ENCODE results near the gene ZNF93.
"Not testable (repeated sequence)": the region's sequence is repeated elsewhere in the genome, so short reads cannot be mapped to it uniquely, and the experiment has no call there.

Gene ZNF93

GRCh38 chr19:19865750-19866610, 34.8 kb upstream of the ZNF93 start, which contains the start of gene ZNF253:
ZNF253 (plus strand) TSS chr19:19865882; CDS start chr19:19865997, 115 bp downstream.
- H3K9me3 ChIP-seq (ENCODE audit: insufficient read depth, low read length, severe bottlenecking), result peaks cover 5% of the 10 kb centered on the region
- H3K27ac ChIP-seq (ENCODE audit: low read length), result peak within 1 kb of the TSS; percentile 90
- DNase-seq, result peak; percentile 98
- peaks cover 3% of the 10 kb centered on the region; the same call in 1 of the 2 replicates for H4K20me1 ChIP-seq (ENCODE audit: insufficient read depth, low read length)
- H3K4me2 ChIP-seq (ENCODE audit: insufficient read depth, low read length), result peak within 1 kb of the TSS; percentile 82
- H3K4me3 ChIP-seq (ENCODE audit: low read depth in 1 of 2, low read length in 2 of 2), result peak within 1 kb of the TSS; percentile 59 to 78
- H2AFZ ChIP-seq (ENCODE audit: low read depth, low read length), result peak within 1 kb of the TSS; percentile 78
- peak; percentile 94 for ATAC-seq (ENCODE audit: insufficient read depth, low read depth)
- peaks cover 36% of the 10 kb centered on the region for H3K4me1 ChIP-seq (ENCODE audit: insufficient read depth, low read length)
- peak within 1 kb of the TSS; percentile 85 for H3K9ac ChIP-seq (ENCODE audit: low read depth, low read length)
- TF ChIP-seq EZH2 (IDR thresholded peaks at IDR 0.05; ENCODE audit: borderline replicate concordance, low read depth, low read length, severe bottlenecking), result no peak
- TF ChIP-seq, protein P1, sequence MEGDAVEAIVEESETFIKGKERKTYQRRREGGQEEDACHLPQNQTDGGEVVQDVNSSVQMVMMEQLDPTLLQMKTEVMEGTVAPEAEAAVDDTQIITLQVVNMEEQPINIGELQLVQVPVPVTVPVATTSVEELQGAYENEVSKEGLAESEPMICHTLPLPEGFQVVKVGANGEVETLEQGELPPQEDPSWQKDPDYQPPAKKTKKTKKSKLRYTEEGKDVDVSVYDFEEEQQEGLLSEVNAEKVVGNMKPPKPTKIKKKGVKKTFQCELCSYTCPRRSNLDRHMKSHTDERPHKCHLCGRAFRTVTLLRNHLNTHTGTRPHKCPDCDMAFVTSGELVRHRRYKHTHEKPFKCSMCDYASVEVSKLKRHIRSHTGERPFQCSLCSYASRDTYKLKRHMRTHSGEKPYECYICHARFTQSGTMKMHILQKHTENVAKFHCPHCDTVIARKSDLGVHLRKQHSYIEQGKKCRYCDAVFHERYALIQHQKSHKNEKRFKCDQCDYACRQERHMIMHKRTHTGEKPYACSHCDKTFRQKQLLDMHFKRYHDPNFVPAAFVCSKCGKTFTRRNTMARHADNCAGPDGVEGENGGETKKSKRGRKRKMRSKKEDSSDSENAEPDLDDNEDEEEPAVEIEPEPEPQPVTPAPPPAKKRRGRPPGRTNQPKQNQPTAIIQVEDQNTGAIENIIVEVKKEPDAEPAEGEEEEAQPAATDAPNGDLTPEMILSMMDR (IDR thresholded peaks at IDR 0.05; ENCODE audit: borderline replicate concordance, extremely low read depth, low read length, poor library complexity, severe bottlenecking), result no peak
- H3K36me3 ChIP-seq (ENCODE audit: insufficient read depth, low read length), result peaks cover 15% of the 10 kb centered on the region
- H3K79me2 ChIP-seq (ENCODE audit: insufficient read depth, low read length), result peaks cover 53% of the 10 kb centered on the region
- no peaks in the 10 kb centered on the region for H3K27me3 ChIP-seq (ENCODE audit: insufficient read depth, low read length, poor library complexity)

DNA sequence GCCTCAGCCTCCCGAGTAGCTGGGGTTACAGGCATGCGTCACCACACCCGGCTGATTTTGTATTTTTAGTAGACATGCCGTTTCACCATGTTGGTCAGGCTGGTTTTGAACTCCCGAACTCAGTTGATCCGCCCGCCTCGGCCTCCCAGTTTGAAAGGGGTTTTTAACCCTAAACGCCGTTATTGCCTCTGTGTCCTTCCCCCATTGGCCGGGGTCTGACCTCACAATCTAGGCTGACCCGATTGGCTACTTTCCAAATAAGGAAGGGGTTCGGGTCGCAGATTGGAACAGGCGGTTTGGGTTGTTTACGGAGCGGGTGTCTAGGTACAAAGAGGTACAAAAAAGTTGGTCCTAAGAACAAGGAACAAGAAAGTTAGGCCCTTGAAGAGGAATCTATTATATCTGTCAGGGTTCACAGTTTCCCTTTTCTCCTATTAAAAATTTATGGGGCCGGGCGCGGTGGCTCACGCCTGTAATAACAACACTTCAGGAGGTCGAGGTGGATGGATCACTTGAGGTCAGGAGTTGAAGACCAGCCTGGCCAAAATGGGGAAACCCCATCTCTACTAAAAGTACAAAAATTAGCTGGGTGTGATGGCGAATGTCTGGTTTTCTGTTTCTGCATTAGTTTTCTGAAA, 34.0 kb upstream of the ZNF93 start:
- Histone ChIP-seq H3K36me3 (ENCODE audit: insufficient read depth, low read length) (peaks cover 23% of the 10 kb centered on the region), H2AFZ (ENCODE audit: low read depth, low read length) (peak overlapping the region; percentile 78), H3K4me3 (ENCODE audit: low read depth in 1 of 2, low read length in 2 of 2) (peak overlapping the region; percentile 59 to 78), H3K79me2 (ENCODE audit: insufficient read depth, low read length) (peaks cover 61% of the 10 kb centered on the region), H3K9me3 (ENCODE audit: insufficient read depth, low read length, severe bottlenecking) (peaks cover 6% of the 10 kb centered on the region), H3K4me1 (ENCODE audit: insufficient read depth, low read length) (peaks cover 36% of the 10 kb centered on the region), H3K4me2 (ENCODE audit: insufficient read depth, low read length) (peak overlapping the region; percentile 82), H4K20me1 (ENCODE audit: insufficient read depth, low read length) (peaks cover 3% of the 10 kb centered on the region; the same call in 1 of the 2 replicates), H3K27ac (ENCODE audit: low read length) (peak overlapping the region; percentile 90), H3K27me3 (ENCODE audit: insufficient read depth, low read length, poor library complexity) (no peaks in the 10 kb centered on the region), H3K9ac (ENCODE audit: low read depth, low read length) (peak overlapping the region; percentile 85)
- 0 out of 3 replicates have a peak, but pooled peaks have one; percentile 12 for ATAC-seq (ENCODE audit: insufficient read depth, low read depth)
- TF ChIP-seq, protein P1 (IDR thresholded peaks at IDR 0.05; ENCODE audit: borderline replicate concordance, extremely low read depth, low read length, poor library complexity, severe bottlenecking), result no peak
- no peak for TF ChIP-seq EZH2 (IDR thresholded peaks at IDR 0.05; ENCODE audit: borderline replicate concordance, low read depth, low read length, severe bottlenecking)
- peak; percentile 69 for DNase-seq

DNA sequence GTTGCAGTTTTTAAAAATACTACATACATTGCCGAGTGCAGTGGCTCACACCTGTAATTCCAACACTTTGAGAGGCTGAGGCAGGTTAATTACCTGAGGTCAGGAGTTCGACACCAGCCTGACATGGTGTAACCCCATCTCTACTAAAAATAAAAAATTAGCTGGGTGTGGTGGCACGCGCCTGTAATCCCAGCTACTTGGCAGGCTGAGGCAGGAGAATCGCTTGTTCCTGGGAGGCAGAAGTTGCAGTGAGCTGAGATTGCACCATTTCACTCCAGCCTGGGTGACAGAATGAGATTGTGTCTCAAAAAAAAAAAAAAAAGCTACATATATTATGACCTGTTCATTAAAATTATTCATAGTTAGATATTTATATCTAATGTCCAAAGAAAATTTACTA, 30.7 kb upstream of the ZNF93 start:
- not testable (repeated sequence) for H3K27me3 ChIP-seq (ENCODE audit: insufficient read depth, low read length, poor library complexity); H3K4me3 ChIP-seq (ENCODE audit: low read depth in 1 of 2, low read length in 2 of 2); H2AFZ ChIP-seq (ENCODE audit: low read depth, low read length); H4K20me1 ChIP-seq (ENCODE audit: insufficient read depth, low read length); H3K27ac ChIP-seq (ENCODE audit: low read length); H3K9ac ChIP-seq (ENCODE audit: low read depth, low read length); ATAC-seq (ENCODE audit: insufficient read depth, low read depth); DNase-seq
- H3K4me2 ChIP-seq (ENCODE audit: insufficient read depth, low read length), result peak overlapping the region; percentile 28; the same call in 1 of the 2 replicates
- peaks cover 50% of the 10 kb centered on the region for H3K36me3 ChIP-seq (ENCODE audit: insufficient read depth, low read length)
- peaks cover 15% of the 10 kb centered on the region for H3K9me3 ChIP-seq (ENCODE audit: insufficient read depth, low read length, severe bottlenecking)
- peaks cover 93% of the 10 kb centered on the region for H3K79me2 ChIP-seq (ENCODE audit: insufficient read depth, low read length)
- peaks cover 36% of the 10 kb centered on the region for H3K4me1 ChIP-seq (ENCODE audit: insufficient read depth, low read length)

DNA sequence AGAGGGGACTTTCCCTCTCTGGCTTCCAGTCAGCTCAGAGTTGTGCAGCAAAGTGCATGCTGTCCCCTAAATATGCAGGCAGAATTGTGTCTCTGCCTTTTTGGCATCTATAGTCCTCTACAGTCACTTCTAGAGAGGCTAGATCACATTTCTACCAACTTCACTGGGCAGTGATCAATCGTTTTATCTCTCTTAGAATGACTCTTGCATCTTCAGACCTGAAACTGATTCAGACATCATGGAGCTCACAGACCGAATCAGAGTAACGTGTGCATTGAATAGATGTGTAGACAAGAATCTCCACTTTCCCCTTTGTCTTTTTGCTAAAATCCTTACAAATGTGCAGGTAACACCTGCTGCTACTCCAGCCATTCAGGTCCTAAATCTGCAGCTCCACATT, 28.8 kb upstream of the ZNF93 start:
- H3K27me3 ChIP-seq (ENCODE audit: insufficient read depth, low read length, poor library complexity), result no peaks in the 10 kb centered on the region
- peaks cover 3% of the 10 kb centered on the region; the same call in 1 of the 2 replicates for H4K20me1 ChIP-seq (ENCODE audit: insufficient read depth, low read length)
- H3K27ac ChIP-seq (ENCODE audit: low read length), result no peak overlapping the region
- ATAC-seq (ENCODE audit: insufficient read depth, low read depth) (no peak), DNase-seq (no peak)
- H3K9ac ChIP-seq (ENCODE audit: low read depth, low read length), result no peak overlapping the region
- peaks cover 33% of the 10 kb centered on the region for H3K4me1 ChIP-seq (ENCODE audit: insufficient read depth, low read length)
- peaks cover 15% of the 10 kb centered on the region for H3K9me3 ChIP-seq (ENCODE audit: insufficient read depth, low read length, severe bottlenecking)
- no peak overlapping the region for H3K4me2 ChIP-seq (ENCODE audit: insufficient read depth, low read length)
- no peak overlapping the region for H2AFZ ChIP-seq (ENCODE audit: low read depth, low read length)
- H3K36me3 ChIP-seq (ENCODE audit: insufficient read depth, low read length), result peaks cover 58% of the 10 kb centered on the region
- H3K79me2 ChIP-seq (ENCODE audit: insufficient read depth, low read length), result peaks cover 98% of the 10 kb centered on the region
- TF ChIP-seq, protein P1 (IDR thresholded peaks at IDR 0.05; ENCODE audit: borderline replicate concordance, extremely low read depth, low read length, poor library complexity, severe bottlenecking), result no peak
- TF ChIP-seq EZH2 (IDR thresholded peaks at IDR 0.05; ENCODE audit: borderline replicate concordance, low read depth, low read length, severe bottlenecking), result no peak
- H3K4me3 ChIP-seq (ENCODE audit: low read depth in 1 of 2, low read length in 2 of 2), result no peak overlapping the region

All from DND-41 (cell line).